ELR (cell line): ENCODE data around the gene GGA1.
"Not testable (repeated sequence)": the region's sequence is repeated elsewhere in the genome, so short reads cannot be mapped to it uniquely, and the experiment has no call there.

ENCODE experiments used
- DNase-seq: peaks from one replicate; pipeline ENCODE4 v3.0.0-alpha.2; 2015; ENCODE audit warnings: low read depth

GGA1 gene

GRCh38 chr22:37609240-37610152, 862 bp downstream of the GGA1 start:
- DNase-seq: peak; percentile 54

- not testable (repeated sequence) for DNase-seq
Observed at GRCh38 chr22:37610153-37610475, 1.5 kb downstream of the GGA1 start.

- DNase-seq: no peak
Observed at GRCh38 chr22:37610480-37611129, 2.0 kb downstream of the GGA1 start.

GRCh38 chr22:37611207-37611606, 2.6 kb downstream of the GGA1 start:
- DNase-seq: no peak

GRCh38 chr22:37616201-37617083, 7.8 kb downstream of the GGA1 start:
- DNase-seq: no peak

- DNase-seq: no peak
Observed at GRCh38 chr22:37617431-37617830, 8.8 kb downstream of the GGA1 start.

- DNase-seq: no peak
Observed at GRCh38 chr22:37618072-37618656, 9.5 kb downstream of the GGA1 start.

- DNase-seq: no peak
Observed at GRCh38 chr22:37618674-37619073, 10.0 kb downstream of the GGA1 start.

- no peak for DNase-seq
Observed at GRCh38 chr22:37619991-37620390, 11.4 kb downstream of the GGA1 start.

- no peak for DNase-seq
Observed at GRCh38 chr22:37621352-37621860, 12.8 kb downstream of the GGA1 start.

GRCh38 chr22:37623075-37624016, 14.7 kb downstream of the GGA1 start:
- DNase-seq: peak; percentile 68

- DNase-seq: no peak
Observed at GRCh38 chr22:37624017-37624365, 15.4 kb downstream of the GGA1 start.

- no peak for DNase-seq
Observed at GRCh38 chr22:37624876-37625275, 16.2 kb downstream of the GGA1 start.

- no peak for DNase-seq
Observed at GRCh38 chr22:37625737-37626136, 17.1 kb downstream of the GGA1 start.

GRCh38 chr22:37626144-37626543, 17.5 kb downstream of the GGA1 start:
- no peak for DNase-seq

GRCh38 chr22:37626556-37627075, 18.0 kb downstream of the GGA1 start:
- no peak for DNase-seq

GRCh38 chr22:37627121-37627520, 18.5 kb downstream of the GGA1 start:
- DNase-seq: no peak

GRCh38 chr22:37627545-37627944, 18.9 kb downstream of the GGA1 start:
- DNase-seq: no peak

- no peak for DNase-seq
Observed at GRCh38 chr22:37628830-37629229, 20.2 kb downstream of the GGA1 start.

- DNase-seq: no peak
Observed at GRCh38 chr22:37629928-37630327, 21.3 kb downstream of the GGA1 start.
